GM19328 (cell line): ENCODE data around the gene BTN2A1.

Source experiments
- ATAC-seq: cut with Tn5 transposase; IDR thresholded peaks from one replicate; pipeline ENCODE4 v1.9.1; 2021; ENCODE audit warnings: mild to moderate bottlenecking, moderate library complexity; ENCODE audit not compliant: unreplicated experiment

The BTN2A1 gene

GRCh38 chr6:26465776-26466175 lies 8.0 kb downstream of the BTN2A1 start:
- ATAC-seq: no peak

GRCh38 chr6:26468829-26469228 lies 11.1 kb downstream of the BTN2A1 start:
- no peak for ATAC-seq

GRCh38 chr6:26470643-26471042 lies 12.9 kb downstream of the BTN2A1 start:
- ATAC-seq: no peak

GRCh38 chr6:26471970-26472369 lies 14.2 kb downstream of the BTN2A1 start:
- ATAC-seq: no peak

- ATAC-seq: no peak
Measured at GRCh38 chr6:26472549-26473290, 15.0 kb downstream of the BTN2A1 start.

GRCh38 chr6:26473429-26473757 lies 15.6 kb downstream of the BTN2A1 start:
- no peak for ATAC-seq

GRCh38 chr6:26473758-26474438 lies 16.1 kb downstream of the BTN2A1 start:
- ATAC-seq: peak; percentile 85

GRCh38 chr6:26474439-26474881 lies 16.7 kb downstream of the BTN2A1 start:
- ATAC-seq: no peak

GRCh38 chr6:26475823-26476729 lies 18.3 kb downstream of the BTN2A1 start:
- no peak for ATAC-seq

- no peak for ATAC-seq
Measured at GRCh38 chr6:26476896-26477295, 19.1 kb downstream of the BTN2A1 start.

GRCh38 chr6:26477426-26477825 lies 19.7 kb downstream of the BTN2A1 start:
- ATAC-seq: no peak

- ATAC-seq: no peak
Measured at GRCh38 chr6:26478100-26478984, 20.6 kb downstream of the BTN2A1 start.

GRCh38 chr6:26478985-26479278 lies 21.2 kb downstream of the BTN2A1 start:
- no peak for ATAC-seq

GRCh38 chr6:26482338-26482737 lies 24.6 kb downstream of the BTN2A1 start:
- no peak for ATAC-seq

- ATAC-seq: no peak
Measured at GRCh38 chr6:26483727-26484126, 26.0 kb downstream of the BTN2A1 start.

GRCh38 chr6:26484161-26484560 lies 26.4 kb downstream of the BTN2A1 start:
- no peak for ATAC-seq

- no peak for ATAC-seq
Measured at GRCh38 chr6:26485112-26485780, 27.5 kb downstream of the BTN2A1 start.

GRCh38 chr6:26486358-26486757 lies 28.6 kb downstream of the BTN2A1 start:
- no peak for ATAC-seq

- no peak for ATAC-seq
Measured at GRCh38 chr6:26487466-26487865, 29.7 kb downstream of the BTN2A1 start.
